Islet precursor cell (in vitro differentiated cells): ENCODE data around the gene SLC13A2.

Source experiments
- DNase-seq: peaks from one replicate; pipeline ENCODE4 v3.0.0-alpha.2; 2018

The SLC13A2 gene

GRCh38 chr17:28540231-28540630 lies 66.8 kb downstream of the SLC13A2 start:
- DNase-seq, result no peak

- DNase-seq, result no peak
These were observed 68.0 kb downstream of the SLC13A2 start for GRCh38 chr17:28541439-28541838.

DNA sequence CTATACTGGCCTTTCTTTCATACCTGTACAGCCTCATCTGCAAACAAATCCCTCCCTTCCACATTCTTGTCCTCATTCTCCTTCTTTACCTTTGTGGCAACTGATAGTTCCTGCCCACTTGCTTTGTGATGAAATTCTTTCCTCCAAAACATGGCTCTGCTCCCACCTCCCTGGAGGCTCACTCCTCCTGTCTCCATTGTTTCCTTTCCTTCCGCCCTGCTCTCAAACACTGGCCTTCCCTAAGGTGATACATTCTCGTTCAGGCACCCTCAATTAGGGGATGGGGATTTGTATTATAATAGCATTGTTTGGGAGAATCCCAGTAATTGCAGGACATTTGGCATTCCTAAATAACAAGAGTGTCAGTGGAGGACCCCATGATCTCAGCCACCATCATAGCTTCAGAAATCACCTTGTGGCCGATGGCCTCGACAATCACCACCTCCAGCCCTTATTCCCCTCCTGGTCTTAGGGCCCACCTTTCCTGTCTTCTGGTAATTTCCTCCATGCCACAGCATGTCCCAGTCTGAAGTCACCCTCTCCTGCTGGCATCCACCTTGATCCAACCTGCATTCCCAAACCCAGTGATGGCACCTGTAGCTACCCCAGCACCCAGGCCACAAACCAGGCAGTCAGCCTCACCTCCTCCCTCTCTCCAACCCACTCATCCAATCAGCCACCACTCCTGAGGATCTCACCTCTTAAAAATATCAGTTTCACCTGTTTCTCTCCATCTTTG lies 71.1 kb downstream of the SLC13A2 start:
- DNase-seq, result no peak

DNA sequence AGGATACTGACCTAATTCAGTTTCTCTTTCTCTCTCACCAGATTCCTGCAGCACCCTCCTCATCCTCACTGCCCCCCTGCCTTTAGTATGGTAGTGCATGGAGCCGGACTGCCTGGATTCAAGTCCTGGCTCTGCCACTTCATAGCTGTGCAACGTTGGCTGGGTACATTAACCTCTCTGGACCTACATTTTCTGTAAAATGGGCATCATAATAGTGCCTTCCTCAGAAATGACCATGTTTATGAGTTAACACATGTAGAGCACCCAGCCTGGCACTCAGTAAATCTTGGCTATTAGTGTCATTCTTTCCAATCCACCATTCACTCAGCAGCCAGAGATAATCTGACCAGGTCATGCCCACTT lies 71.7 kb downstream of the SLC13A2 start:
- DNase-seq, result no peak

- no peak for DNase-seq
These were observed 72.5 kb downstream of the SLC13A2 start for GRCh38 chr17:28545787-28546415.

- DNase-seq, result no peak
These were observed 73.7 kb downstream of the SLC13A2 start for GRCh38 chr17:28547096-28547622.
